DND-41 (cell line): ENCODE data around the gene FAM53B.

Source experiments
- ATAC-seq: fragments of 200-7000 bp; cut with Tn5 transposase; 3 replicates; pipeline ENCODE4 v1.9.1; 2021; ENCODE audit warnings: low read depth; ENCODE audit not compliant: insufficient read depth
- DNase-seq: peaks from one replicate; pipeline ENCODE4 v3.0.0-alpha.2; 2020
- H2AFZ ChIP-seq: 2 replicates; pipeline ENCODE4 v1.6.0; 2012; ENCODE audit warnings: low read depth, low read length
- H3K27ac ChIP-seq: 2 replicates; pipeline ENCODE4 v1.5.1; 2012; ENCODE audit warnings: low read length, inconsistent platforms
- H3K27me3 ChIP-seq: fragments of 200-600 bp; sonication (generic); 2 replicates; pipeline ENCODE4 v1.6.0; 2012; ENCODE audit warnings: low read length, mild to moderate bottlenecking, inconsistent platforms; ENCODE audit not compliant: insufficient read depth, poor library complexity
- H3K36me3 ChIP-seq: 2 replicates; pipeline ENCODE4 v1.5.1; 2012; ENCODE audit warnings: low read length, inconsistent platforms; ENCODE audit not compliant: insufficient read depth
- H3K4me1 ChIP-seq: 2 replicates; pipeline ENCODE4 v1.5.1; 2012; ENCODE audit warnings: mild to moderate bottlenecking, low read length; ENCODE audit not compliant: insufficient read depth
- H3K4me2 ChIP-seq: 2 replicates; pipeline ENCODE4 v1.6.0; 2012; ENCODE audit warnings: mild to moderate bottlenecking, moderate library complexity, low read length, inconsistent platforms; ENCODE audit not compliant: insufficient read depth
- H3K4me3 ChIP-seq, 2 experiments: fragments of 200-600 bp in 1 of 2; shearing (Covaris generic) in 1 of 2; 2 replicates each; pipeline ENCODE4 v1.5.1; 2012 to 2016; ENCODE audit warnings: inconsistent platforms in 2 of 2, low read length in 2 of 2, mild to moderate bottlenecking in 2 of 2, low read depth in 1 of 2, moderate library complexity in 1 of 2
- H3K79me2 ChIP-seq: 2 replicates; pipeline ENCODE4 v1.6.0; 2012; ENCODE audit warnings: low read length, inconsistent platforms; ENCODE audit not compliant: insufficient read depth
- H3K9ac ChIP-seq: 2 replicates; pipeline ENCODE4 v1.6.0; 2012; ENCODE audit warnings: low read depth, mild to moderate bottlenecking, inconsistent platforms, low read length, moderate library complexity
- H3K9me3 ChIP-seq: 2 replicates; pipeline ENCODE4 v1.5.1; 2012; ENCODE audit warnings: low read length, moderate library complexity, mild to moderate bottlenecking, inconsistent platforms; ENCODE audit not compliant: insufficient read depth, severe bottlenecking
- H4K20me1 ChIP-seq: 2 replicates; pipeline ENCODE4 v1.6.0; 2012; ENCODE audit warnings: low read length; ENCODE audit not compliant: insufficient read depth
- EZH2 ChIP-seq: IDR thresholded peaks from 3 replicates; pipeline ENCODE4 v1.6.1; 2012; ENCODE audit warnings: borderline replicate concordance, low read depth, mild to moderate bottlenecking, moderate library complexity, low read length, inconsistent platforms; ENCODE audit not compliant: severe bottlenecking
- TF ChIP-seq, protein P1 (sequence below): IDR thresholded peaks from 2 replicates; pipeline ENCODE4 v1.5.1; 2012; ENCODE audit warnings: borderline replicate concordance, low read length, moderate library complexity, mild to moderate bottlenecking; ENCODE audit not compliant: poor library complexity, severe bottlenecking; ENCODE audit errors: extremely low read depth

FAM53B gene

DNA sequence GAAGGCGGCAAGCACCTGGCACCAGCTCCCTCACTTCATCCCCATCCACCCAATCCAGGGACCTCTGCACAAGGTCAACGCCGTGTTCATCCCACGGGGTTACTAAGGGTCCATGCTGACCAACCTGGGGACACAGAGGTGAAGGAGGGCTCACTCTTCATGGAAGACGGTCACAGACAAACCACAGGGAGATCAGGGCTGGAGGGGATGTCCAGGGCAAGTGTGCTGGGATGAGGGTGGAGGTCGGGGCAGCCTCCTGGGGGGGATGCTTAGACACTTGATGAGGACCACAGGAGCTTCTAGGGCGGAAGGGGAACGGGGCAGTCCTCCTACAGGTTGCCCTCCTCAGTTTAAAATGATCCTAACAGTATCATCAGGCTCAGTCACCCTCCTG lies 46.7 kb downstream of the FAM53B start:
- Histone ChIP-seq H3K27ac (peak overlapping the region; percentile 2; the same call in 1 of the 2 replicates), H3K9me3 (no peaks in the 10 kb centered on the region), H3K36me3 (peaks cover 99% of the 10 kb centered on the region), H3K4me1 (no peaks in the 10 kb centered on the region; the same call in none of the 2 replicates), H3K79me2 (peaks cover 98% of the 10 kb centered on the region), H4K20me1 (peaks cover 72% of the 10 kb centered on the region), H2AFZ (no peak overlapping the region), H3K4me2 (no peak overlapping the region), H3K27me3 (no peaks in the 10 kb centered on the region), H3K4me3 (no peak overlapping the region), H3K9ac (no peak overlapping the region)
- DNase-seq (no peak), ATAC-seq (no peak)
- TF ChIP-seq, protein P1, sequence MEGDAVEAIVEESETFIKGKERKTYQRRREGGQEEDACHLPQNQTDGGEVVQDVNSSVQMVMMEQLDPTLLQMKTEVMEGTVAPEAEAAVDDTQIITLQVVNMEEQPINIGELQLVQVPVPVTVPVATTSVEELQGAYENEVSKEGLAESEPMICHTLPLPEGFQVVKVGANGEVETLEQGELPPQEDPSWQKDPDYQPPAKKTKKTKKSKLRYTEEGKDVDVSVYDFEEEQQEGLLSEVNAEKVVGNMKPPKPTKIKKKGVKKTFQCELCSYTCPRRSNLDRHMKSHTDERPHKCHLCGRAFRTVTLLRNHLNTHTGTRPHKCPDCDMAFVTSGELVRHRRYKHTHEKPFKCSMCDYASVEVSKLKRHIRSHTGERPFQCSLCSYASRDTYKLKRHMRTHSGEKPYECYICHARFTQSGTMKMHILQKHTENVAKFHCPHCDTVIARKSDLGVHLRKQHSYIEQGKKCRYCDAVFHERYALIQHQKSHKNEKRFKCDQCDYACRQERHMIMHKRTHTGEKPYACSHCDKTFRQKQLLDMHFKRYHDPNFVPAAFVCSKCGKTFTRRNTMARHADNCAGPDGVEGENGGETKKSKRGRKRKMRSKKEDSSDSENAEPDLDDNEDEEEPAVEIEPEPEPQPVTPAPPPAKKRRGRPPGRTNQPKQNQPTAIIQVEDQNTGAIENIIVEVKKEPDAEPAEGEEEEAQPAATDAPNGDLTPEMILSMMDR: no peak
- no peak for TF ChIP-seq EZH2

DNA sequence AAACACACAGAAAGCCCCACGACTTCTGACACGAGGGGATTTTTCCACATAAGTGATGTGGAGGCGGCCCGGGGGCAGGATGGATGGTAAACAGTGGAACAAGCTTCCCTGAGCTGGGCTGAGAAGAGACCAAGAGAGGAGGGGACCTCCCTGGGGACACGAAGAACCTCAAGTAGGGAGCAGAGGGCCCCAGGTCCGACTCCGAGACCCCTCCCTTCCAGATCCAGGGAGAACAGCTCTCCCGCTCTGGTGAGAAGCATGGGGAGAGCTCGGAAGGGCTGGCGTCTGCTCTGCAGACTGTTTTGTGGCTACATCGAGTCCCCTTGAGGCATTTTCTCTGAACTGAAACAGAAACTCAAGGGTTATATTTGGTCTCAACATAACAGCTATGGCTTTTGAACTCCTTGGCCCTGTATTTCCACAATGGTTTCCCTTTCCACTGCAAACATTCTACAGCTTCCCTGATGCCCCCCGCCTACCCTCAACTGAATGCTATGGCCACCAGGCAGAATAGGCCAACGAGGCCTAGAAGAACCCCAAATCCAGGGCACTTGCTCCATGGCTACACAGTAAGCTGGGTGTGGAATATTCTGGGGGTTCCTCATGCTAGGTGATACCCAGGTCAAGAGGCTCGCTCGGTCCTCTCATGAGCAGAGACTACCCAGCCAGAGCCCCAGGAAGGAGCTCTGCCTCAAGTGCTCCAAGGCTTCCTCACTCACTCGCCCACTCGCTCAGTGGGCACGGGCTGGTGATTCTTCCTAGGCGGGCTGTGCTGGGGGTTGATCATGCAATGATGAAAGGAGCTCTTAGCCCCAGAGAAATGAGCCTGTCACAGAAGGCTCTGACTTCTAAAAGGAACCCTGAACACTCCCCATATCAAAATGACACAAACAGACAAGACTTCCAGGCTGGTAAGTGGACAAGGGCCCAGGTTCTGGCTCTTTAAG lies 47.5 kb downstream of the FAM53B start:
- H3K9ac ChIP-seq: no peak overlapping the region

DNA sequence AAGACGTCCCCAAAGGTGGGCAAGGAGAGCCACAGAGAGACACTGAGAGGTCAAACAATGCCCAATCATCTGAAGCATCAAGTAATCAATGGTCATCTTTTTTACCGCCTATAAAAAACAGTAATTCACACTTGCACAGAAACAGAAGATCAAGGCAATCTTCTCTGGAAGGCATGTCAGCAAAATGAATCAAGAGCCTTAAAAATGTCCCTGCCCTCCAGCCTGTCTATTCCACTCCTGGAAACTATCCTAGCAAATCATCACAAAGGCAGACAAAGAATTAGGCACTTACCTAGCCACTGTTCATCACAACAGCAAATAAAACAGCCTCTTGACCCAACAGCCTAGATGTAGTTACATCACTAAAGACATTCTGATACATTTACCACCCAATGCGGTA lies 48.9 kb downstream of the FAM53B start:
- H3K4me3 ChIP-seq: no peak overlapping the region
- H3K27ac ChIP-seq: peak overlapping the region; percentile 33; the same call in 1 of the 2 replicates
- H4K20me1 ChIP-seq: peaks cover 55% of the 10 kb centered on the region
- no peaks in the 10 kb centered on the region for H3K9me3 ChIP-seq
- H3K36me3 ChIP-seq: peaks cover 96% of the 10 kb centered on the region
- no peaks in the 10 kb centered on the region for H3K27me3 ChIP-seq
- no peak overlapping the region for H3K9ac ChIP-seq
- TF ChIP-seq, protein P1: no peak
- no peak for TF ChIP-seq EZH2
- H3K4me1 ChIP-seq: peaks cover 19% of the 10 kb centered on the region
- peaks cover 95% of the 10 kb centered on the region for H3K79me2 ChIP-seq
- DNase-seq (no peak), ATAC-seq (no peak)
- no peak overlapping the region for H3K4me2 ChIP-seq
- H2AFZ ChIP-seq: no peak overlapping the region

More for the DNA sequence above, 47.5 kb downstream of the FAM53B start:
- no peak overlapping the region for H3K4me3 ChIP-seq
- peaks cover 4% of the 10 kb centered on the region for H3K4me1 ChIP-seq
- ATAC-seq (no peak), DNase-seq (no peak)
- no peak overlapping the region for H3K4me2 ChIP-seq
- H3K27ac ChIP-seq: peak overlapping the region; percentile 55
- no peak for TF ChIP-seq EZH2
- TF ChIP-seq, protein P1: no peak
- H3K9me3 ChIP-seq: no peaks in the 10 kb centered on the region
- H2AFZ ChIP-seq: no peak overlapping the region
- H3K79me2 ChIP-seq: peaks cover 96% of the 10 kb centered on the region
- peaks cover 67% of the 10 kb centered on the region for H4K20me1 ChIP-seq
- no peaks in the 10 kb centered on the region for H3K27me3 ChIP-seq
- peaks cover 96% of the 10 kb centered on the region for H3K36me3 ChIP-seq
